GM19025 (cell line): ENCODE measurements around the gene QPCT.
"Not testable (repeated sequence)": the region's sequence is repeated elsewhere in the genome, so short reads cannot be mapped to it uniquely, and the experiment has no call there.

Experiments
- ATAC-seq: cut with Tn5 transposase; IDR thresholded peaks from one replicate; pipeline ENCODE4 v1.9.1; 2021; ENCODE audit warnings: mild to moderate bottlenecking, low read depth, moderate library complexity; ENCODE audit not compliant: unreplicated experiment

QPCT gene

GRCh38 chr2:37389395-37389794, 45.0 kb downstream of the QPCT start:
- no peak for ATAC-seq

- peak; percentile 91 for ATAC-seq
Measured at GRCh38 chr2:37389989-37390765, 45.7 kb downstream of the QPCT start.

- ATAC-seq, result peak; percentile 8
Measured at GRCh38 chr2:37390777-37391176, 46.3 kb downstream of the QPCT start.

GRCh38 chr2:37391711-37392110, 47.3 kb downstream of the QPCT start:
- no peak for ATAC-seq

- ATAC-seq, result no peak
Measured at GRCh38 chr2:37392428-37392827, 48.0 kb downstream of the QPCT start.

GRCh38 chr2:37394263-37394662, 49.8 kb downstream of the QPCT start:
- no peak for ATAC-seq

- ATAC-seq, result no peak
Measured at GRCh38 chr2:37394796-37395555, 50.5 kb downstream of the QPCT start.

GRCh38 chr2:37396890-37397565, 52.6 kb downstream of the QPCT start:
- no peak for ATAC-seq

GRCh38 chr2:37398990-37399389, 54.6 kb downstream of the QPCT start:
- ATAC-seq, result no peak

GRCh38 chr2:37400041-37400440, 55.6 kb downstream of the QPCT start:
- ATAC-seq, result no peak

GRCh38 chr2:37402636-37403035, 58.2 kb downstream of the QPCT start:
- ATAC-seq, result no peak

GRCh38 chr2:37405781-37406180, 61.4 kb downstream of the QPCT start:
- no peak for ATAC-seq

GRCh38 chr2:37412231-37412630, 67.8 kb downstream of the QPCT start:
- ATAC-seq, result no peak

- not testable (repeated sequence) for ATAC-seq
Measured at GRCh38 chr2:37413911-37414469, 69.6 kb downstream of the QPCT start.

- ATAC-seq, result no peak
Measured at GRCh38 chr2:37414470-37414949, 70.1 kb downstream of the QPCT start.

- ATAC-seq, result no peak
Measured at GRCh38 chr2:37415128-37415820, 70.8 kb downstream of the QPCT start.

- no peak for ATAC-seq
Measured at GRCh38 chr2:37417321-37417720, 72.9 kb downstream of the QPCT start.

- ATAC-seq, result no peak
Measured at GRCh38 chr2:37418956-37419355, 74.5 kb downstream of the QPCT start.

GRCh38 chr2:37421686-37422085, 77.3 kb downstream of the QPCT start:
- ATAC-seq, result no peak

- no peak for ATAC-seq
Measured at GRCh38 chr2:37422816-37423215, 78.4 kb downstream of the QPCT start.
